ENCODE measurements around the gene SHROOM4. TPM values are rescaled to one million over a fixed set of nuclear protein-coding genes. Genes with fewer than 3 reads are reported as not detected.

Gene SHROOM4
- total RNA-seq, 1 donor from 2014 or later, result not detected

DNA sequence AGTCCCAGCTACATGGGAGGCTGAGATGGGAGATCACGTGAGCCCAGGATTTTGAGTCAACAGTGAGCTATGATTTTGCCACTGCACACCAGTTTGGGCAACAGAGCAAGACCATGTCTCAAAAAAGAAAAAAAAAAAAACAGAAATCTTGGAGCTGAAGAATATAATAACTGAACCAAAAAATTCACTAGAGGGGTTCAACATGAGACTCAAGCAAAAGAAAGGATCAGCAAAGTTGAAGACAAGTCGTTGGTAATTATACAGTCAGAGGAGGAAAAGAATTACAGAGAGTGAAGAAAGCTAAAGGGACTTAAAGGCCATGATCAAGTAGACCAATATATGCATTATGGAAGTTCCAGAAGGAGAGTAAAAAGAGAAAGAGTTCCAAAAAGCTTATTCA lies 26.9 kb downstream of the SHROOM4 start:
- intact Hi-C loops (cut with micrococcal nuclease), result no loop called here

DNA sequence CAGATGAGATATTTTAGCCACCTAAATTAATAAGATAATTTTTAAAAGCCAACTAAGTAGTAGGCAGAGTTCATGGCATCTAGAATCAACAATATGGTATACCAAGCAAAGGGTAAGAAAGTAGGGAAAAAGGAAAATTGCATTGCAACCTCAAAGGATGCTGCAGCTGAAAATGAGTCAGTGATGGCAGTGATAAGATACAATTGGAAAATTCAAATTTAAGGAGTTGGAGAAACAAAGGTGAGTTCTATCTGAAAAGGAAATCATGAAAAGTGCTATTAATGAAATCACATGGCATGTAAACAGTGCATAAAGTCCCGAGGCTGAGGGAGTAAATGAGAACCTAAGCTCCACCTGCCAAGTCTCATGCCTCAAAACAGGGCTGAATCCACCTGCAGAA lies 33.9 kb downstream of the SHROOM4 start:
- intact Hi-C loops (cut with micrococcal nuclease), result no loop called here

GRCh38 chrX:50779694-50780093 lies 34.3 kb downstream of the SHROOM4 start:
- intact Hi-C loops (cut with micrococcal nuclease), result no loop called here

- intact Hi-C loops (cut with micrococcal nuclease), result no loop called here
Observed at GRCh38 chrX:50778272-50778671, 35.7 kb downstream of the SHROOM4 start.

DNA sequence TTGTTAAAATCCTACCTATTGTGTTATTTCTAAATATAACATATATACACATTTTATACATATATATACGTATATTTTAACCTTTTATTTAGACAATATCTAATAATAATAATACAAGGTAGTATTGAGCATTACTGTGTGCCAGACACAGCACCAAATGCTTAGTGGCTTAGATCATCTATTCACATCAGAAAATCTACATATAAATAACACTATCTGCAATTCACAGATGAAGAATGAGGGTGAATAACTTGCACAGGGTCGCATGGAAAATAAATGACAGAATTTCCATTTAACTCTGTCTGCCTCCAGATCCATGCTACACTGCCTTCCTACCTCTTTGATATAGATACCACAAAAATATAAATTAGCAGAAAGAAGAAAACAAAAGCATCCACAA lies 37.7 kb downstream of the SHROOM4 start:
- intact Hi-C loops (cut with micrococcal nuclease), result no loop called here

DNA sequence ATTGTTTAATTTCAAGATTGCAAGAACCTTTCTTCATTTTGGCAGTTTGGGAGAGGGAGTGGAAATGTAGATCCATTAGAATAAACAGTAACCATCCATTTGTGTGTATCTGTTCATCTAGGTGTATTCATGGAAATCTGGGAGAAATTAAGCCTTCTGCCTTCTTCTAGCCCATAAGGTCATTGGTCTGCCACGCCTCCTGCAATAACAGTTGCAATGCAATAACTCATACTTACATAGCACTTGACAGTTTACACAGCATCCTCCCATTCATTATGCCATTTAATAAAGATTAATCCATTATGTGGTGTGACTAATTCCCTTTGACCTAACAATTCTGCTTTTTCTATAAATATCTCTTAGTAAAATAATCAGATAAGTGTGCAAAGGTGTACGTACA lies 42.6 kb downstream of the SHROOM4 start:
- intact Hi-C loops (cut with micrococcal nuclease), result no loop called here

DNA sequence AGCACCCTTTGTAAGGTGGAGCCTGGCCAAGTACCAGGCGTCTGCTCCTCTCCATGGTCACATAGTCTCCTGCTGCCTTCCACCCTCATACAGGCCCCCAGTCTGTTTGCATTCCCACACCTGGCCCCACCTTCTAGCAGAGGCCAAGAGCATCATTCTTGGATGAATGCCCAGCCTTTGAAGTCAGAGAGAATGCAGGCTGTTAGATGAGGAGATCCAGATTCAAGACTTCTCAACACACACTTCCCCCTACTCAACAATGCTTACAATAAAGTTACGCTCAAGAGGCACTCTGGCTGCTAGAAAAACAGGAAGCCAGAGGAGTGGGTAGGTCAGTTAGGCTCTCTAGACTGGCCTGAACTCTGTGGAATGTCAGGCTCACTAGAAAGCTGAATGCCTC lies 43.3 kb downstream of the SHROOM4 start:
- intact Hi-C loops (cut with micrococcal nuclease), result no loop called here

GRCh38 chrX:50769389-50770063 lies 44.5 kb downstream of the SHROOM4 start:
- intact Hi-C loops (cut with micrococcal nuclease), result no loop called here

DNA sequence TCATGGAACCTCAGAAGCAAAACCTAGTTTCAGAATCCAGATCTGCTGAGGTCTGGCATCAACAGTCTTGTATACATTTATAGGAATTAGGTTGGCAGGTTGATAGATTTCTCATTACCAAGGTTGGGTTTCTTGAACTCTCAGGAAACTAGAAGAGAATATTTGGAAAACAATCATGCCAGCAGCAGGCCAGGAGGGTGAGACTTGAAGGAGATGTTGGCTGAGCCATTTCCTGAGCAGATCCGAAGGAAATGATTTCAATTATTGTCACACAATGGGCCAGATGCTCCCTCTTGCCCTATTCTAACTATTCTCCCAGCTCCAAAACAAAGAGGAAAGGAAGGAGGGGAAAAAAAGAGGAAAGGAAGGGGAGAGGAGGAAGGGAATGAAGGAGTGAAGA lies 45.2 kb downstream of the SHROOM4 start:
- intact Hi-C loops (cut with micrococcal nuclease), result no loop called here

GRCh38 chrX:50765986-50766385 lies 48.0 kb downstream of the SHROOM4 start:
- intact Hi-C loops (cut with micrococcal nuclease), result no loop called here

- intact Hi-C loops (cut with micrococcal nuclease), result no loop called here
Observed at GRCh38 chrX:50762578-50762977, 51.4 kb downstream of the SHROOM4 start.

DNA sequence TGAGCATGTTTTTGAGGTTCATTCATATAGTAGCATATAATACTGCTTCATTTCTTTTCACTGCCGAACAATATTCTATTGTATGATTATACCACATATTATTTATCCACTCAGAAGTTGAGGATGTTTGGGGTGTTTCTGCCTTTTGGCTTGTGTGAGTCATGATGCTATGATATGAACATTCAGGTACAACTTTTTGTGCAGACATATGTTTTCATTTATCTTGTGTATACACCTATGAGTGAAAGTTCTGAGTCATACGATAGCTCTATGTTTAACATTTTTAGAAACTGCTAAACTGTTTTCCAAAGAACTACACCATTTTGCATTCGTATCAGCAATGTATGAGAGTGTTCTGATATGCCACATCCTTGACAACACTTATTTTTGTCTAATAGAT lies 57.7 kb downstream of the SHROOM4 start:
- intact Hi-C loops (cut with micrococcal nuclease), result no loop called here

DNA sequence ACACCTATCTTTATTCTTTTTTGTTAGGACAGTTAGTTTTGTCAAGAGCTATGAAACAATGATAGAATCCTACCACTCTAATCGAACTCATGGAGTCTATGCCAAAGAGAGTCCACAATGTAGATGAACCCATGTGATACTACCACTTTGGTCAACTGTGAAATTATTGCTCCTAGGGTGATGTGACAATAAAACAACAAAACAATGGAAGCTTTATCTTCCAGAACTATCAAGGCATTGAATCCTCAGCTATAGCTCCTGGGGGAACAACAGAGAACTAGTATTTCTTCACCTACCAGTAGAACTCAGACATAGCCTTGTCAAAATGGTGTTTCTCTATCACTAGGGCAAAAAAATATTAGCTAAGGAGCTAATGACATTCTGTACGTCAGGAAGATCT lies 62.9 kb downstream of the SHROOM4 start:
- intact Hi-C loops (cut with micrococcal nuclease), result no loop called here

GRCh38 chrX:50747471-50747900 lies 66.5 kb downstream of the SHROOM4 start:
- intact Hi-C loops (cut with micrococcal nuclease), result loop anchor here (2.0 to 10.0 kb wide), 4 partner anchors 157 to 241 kb away; no protein-coding TSS in a partner anchor

- intact Hi-C loops (cut with micrococcal nuclease), result no loop called here
Observed at GRCh38 chrX:50736656-50737055, 77.3 kb downstream of the SHROOM4 start.

GRCh38 chrX:50726296-50726695 lies 87.7 kb downstream of the SHROOM4 start:
- intact Hi-C loops (cut with micrococcal nuclease), result no loop called here

DNA sequence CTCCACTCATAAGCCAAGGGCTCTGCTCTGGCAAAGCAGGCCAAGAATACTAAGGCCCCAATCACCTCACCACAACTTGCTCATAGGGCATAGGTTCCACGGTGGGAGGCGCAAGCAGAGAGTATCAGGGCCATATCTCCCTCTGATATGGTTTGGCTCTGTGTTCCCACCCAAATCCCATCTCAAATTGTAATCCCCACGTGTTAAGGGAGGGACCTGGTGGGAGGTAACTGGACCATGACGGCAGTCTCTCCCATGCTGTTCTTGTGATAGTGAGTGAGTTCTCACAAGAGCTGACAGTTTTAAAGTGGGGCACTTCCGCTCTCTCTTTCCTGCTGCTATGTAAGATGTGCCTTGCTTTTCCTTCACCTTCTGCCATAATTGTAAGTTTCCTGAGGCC lies 88.7 kb downstream of the SHROOM4 start:
- intact Hi-C loops (cut with micrococcal nuclease), result no loop called here

GRCh38 chrX:50723006-50723405 lies 91.0 kb downstream of the SHROOM4 start:
- intact Hi-C loops (cut with micrococcal nuclease), result no loop called here

DNA sequence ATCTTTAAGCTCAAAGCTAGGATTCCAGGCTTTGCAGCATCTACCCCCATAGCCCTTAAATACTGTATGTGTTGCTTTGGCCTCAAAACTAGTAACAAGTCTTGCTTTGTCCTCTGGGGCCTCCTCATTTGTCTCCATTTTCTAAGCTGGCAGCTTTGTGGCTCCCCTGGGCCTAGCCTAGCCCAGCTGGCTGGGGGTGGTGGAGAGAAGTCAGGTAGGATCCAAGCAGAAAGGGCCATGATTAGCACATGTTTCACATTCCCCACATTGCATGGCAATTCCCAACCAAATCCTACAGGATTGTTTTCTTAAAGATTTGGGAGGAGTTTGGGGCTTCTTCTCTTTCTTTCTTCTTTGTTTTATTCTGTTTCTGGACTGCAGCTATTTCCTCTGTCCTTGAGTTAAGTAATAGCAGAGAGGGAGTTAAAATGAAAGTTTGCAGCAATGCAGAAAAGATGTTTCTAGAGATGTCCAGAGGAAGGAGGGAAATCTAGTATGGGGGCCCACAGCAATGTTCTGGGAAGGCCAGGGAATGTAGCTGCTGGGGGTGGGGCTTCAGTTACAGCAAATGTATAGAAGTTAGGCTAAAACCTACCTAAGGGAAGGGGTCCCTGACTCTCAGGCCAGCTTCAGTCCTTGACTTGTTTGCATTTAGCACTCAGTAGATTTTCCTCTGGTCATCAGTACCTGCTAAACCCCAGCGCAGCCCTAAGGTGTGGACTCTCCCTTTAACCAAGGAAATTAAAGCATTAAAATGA lies 92.1 kb downstream of the SHROOM4 start:
- intact Hi-C loops (cut with micrococcal nuclease), result no loop called here

DNA sequence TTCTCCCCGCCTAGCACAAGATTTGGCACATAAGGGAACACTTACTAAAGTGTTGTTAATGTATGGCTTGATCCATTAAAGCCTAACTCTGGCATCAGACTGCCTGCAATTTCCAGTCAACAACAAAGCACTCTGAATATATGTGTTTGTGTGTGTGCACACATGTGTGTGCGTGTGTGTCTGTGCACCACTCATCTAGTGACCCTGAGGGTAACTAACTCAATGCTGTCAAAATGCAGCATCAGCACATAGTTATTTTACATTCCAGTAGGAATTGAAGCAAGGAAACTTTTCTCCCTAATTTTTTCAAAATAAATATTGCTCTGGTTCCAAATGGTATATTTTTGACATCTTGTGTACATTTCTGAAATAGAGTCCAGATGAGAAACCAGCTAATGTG lies 94.4 kb downstream of the SHROOM4 start:
- intact Hi-C loops (cut with micrococcal nuclease), result no loop called here

DNA sequence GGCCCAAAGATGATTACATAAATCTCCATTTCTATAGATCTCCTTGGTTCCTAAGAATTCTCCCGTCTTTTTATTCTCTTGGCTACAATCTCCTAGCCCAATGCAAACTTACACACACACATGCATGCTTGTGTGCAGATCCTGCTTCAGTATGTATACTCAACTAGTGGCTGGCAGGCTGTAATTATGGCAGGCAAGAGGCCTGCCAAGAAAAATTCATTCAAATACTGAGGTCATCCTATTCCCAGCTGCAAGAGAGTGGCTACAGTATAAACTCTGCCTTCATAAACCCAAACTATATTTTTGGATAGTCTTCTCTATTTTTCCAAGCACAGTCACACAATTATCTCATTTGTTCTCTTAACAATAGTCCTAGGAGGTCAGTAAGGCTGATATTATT lies 95.2 kb downstream of the SHROOM4 start:
- intact Hi-C loops (cut with micrococcal nuclease), result no loop called here

- intact Hi-C loops (cut with micrococcal nuclease), result no loop called here
Observed at GRCh38 chrX:50716706-50717105, 97.3 kb downstream of the SHROOM4 start.

- intact Hi-C loops (cut with micrococcal nuclease), result no loop called here
Observed at GRCh38 chrX:50712777-50713176, 101.2 kb downstream of the SHROOM4 start.

Data from T-helper 1 cell treated with Interleukin-12 subunit alpha and Interleukin-12 subunit beta and Interleukin-4 antibody, amounts not matched to agents 30 ng/mL and 1 ng/mL, for 36 hours (primary cell).